Measurements from ENCODE around the gene LRRC3B. TPM values are rescaled to one million over a fixed set of nuclear protein-coding genes. Genes with fewer than 3 reads are reported as not detected.

Gene LRRC3B
- total and polyA plus RNA-seq, 2 donors (not counting 3 experiments of a cell fraction or from before 2014, with no cell fraction given): not detected

GRCh38 chr3:26757978-26758377 lies 135.4 kb downstream of the LRRC3B start:
- H3K36me3 ChIP-seq (ENCODE audit: control insufficient read depth in 2 of 2, extremely low read depth in 1 of 2, insufficient read depth in 2 of 2, low read length in 2 of 2): no peaks in the 10 kb centered on the region
- dilution Hi-C loops (cut with MboI; ENCODE audit: extremely low pct_ligation_motif_present, low sequenced_read_pairs): no loop called here
- TF ChIP-seq MYC (IDR thresholded peaks at IDR 0.05; ENCODE audit: low read depth, low read length) (no peak), JUN (IDR thresholded peaks at IDR 0.05; ENCODE audit: borderline replicate concordance, insufficient read depth, insufficient read length, low read depth) (no peak), FOS (IDR thresholded peaks at IDR 0.05; ENCODE audit: borderline replicate concordance, insufficient read depth, low read length) (no peak), EZH2 (IDR thresholded peaks at IDR 0.05; ENCODE audit: borderline replicate concordance, low read depth, low read length, severe bottlenecking) (no peak), CTCF (IDR thresholded peaks at IDR 0.05; ENCODE audit: extremely low read depth in 1 of 2, insufficient read depth in 1 of 2, low read depth in 1 of 2, low read length in 2 of 2) (no peak)
- no peaks in the 10 kb centered on the region for H4K20me1 ChIP-seq (replicated peaks; ENCODE audit: control insufficient read depth, extremely low read depth, insufficient read depth, low read length)
- no peaks in the 10 kb centered on the region for H3K4me1 ChIP-seq (ENCODE audit: control insufficient read depth, extremely low read depth, insufficient read depth, low read length)
- no peaks in the 10 kb centered on the region for H3K9me1 ChIP-seq (replicated peaks; ENCODE audit: control insufficient read depth, extremely low read depth, insufficient read depth, low read length)
- CTCF ChIA-PET: no interaction called here
- FAIRE-seq: no peak
- H3K4me3 ChIP-seq (replicated peaks in 1 of 3; ENCODE audit: insufficient read depth in 1 of 3, low read depth in 1 of 3, low read length in 3 of 3): no peak overlapping the region
- BruUV-seq (replicated peaks): no TSS peak
- H2AFZ ChIP-seq (ENCODE audit: low read depth, low read length): no peak overlapping the region
- H3K9me3 ChIP-seq (replicated peaks; ENCODE audit: control insufficient read depth, insufficient read depth, low read length): no peaks in the 10 kb centered on the region
- intact Hi-C loops (cut with micrococcal nuclease): no loop called here
- H3K9ac ChIP-seq (replicated peaks; ENCODE audit: extremely low read depth, insufficient read depth, low read length): no peak overlapping the region
- no peaks in the 10 kb centered on the region for H3K27me3 ChIP-seq (ENCODE audit: control insufficient read depth in 2 of 2, insufficient read depth in 2 of 2, low read length in 2 of 2)
- no peaks in the 10 kb centered on the region for H3K79me2 ChIP-seq (ENCODE audit: control insufficient read depth, insufficient read depth, low read length)
- no peak for DNase-seq (ENCODE audit: low read depth, low spot score)
- POLR2A ChIA-PET: no interaction called here
- no peak overlapping the region for H3K27ac ChIP-seq (ENCODE audit: insufficient read depth, low read depth, low read length)
- H3K4me2 ChIP-seq (ENCODE audit: insufficient read depth, low read length): no peak overlapping the region

All from endothelial cell of umbilical vein (primary cell).